ENCODE measurements around the gene PGC. TPM values are rescaled to one million over a fixed set of nuclear protein-coding genes. Genes with fewer than 3 reads are reported as not detected.

Gene PGC
- total and polyA plus RNA-seq, 4 donors = 19.2 to 1,394 (median 467) TPM

GRCh38 chr6:41702771-41703494 is 44.3 kb downstream of the PGC start:
- no peaks in the 10 kb centered on the region for H3K9me3 ChIP-seq (ENCODE audit: control insufficient read depth in 4 of 4, insufficient read depth in 3 of 4, low read length in 3 of 4)
- peaks cover 0 to 8% (median 0%) of the 10 kb centered on the region in 4 donors for H3K36me3 ChIP-seq (ENCODE audit: control insufficient read depth in 4 of 4, insufficient read depth in 4 of 4, low read length in 4 of 4)
- 91 to 92% methylated on average over 14 of the region's 14 CpGs for WGBS, 2 donors
- no peak overlapping the region for H3K4me3 ChIP-seq
- no peak overlapping the region for H3K9ac ChIP-seq (ENCODE audit: insufficient read depth in 1 of 2, low read length in 2 of 2)
- H3K27me3 ChIP-seq (ENCODE audit: control insufficient read depth in 3 of 3, insufficient read depth in 3 of 3, low read length in 2 of 3) = no peaks in the 10 kb centered on the region
- H3K27ac ChIP-seq (ENCODE audit: low read depth in 1 of 2, low read length in 1 of 2) = no peak overlapping the region
- ATAC-seq (ENCODE audit: insufficient read depth, low FRiP score) (no peak), DNase-seq (no peak)
- H3K4me1 ChIP-seq (ENCODE audit: control insufficient read depth in 5 of 5, insufficient read depth in 5 of 5, low read length in 5 of 5) = peaks cover 0 to 22% (median 10%) of the 10 kb centered on the region in 5 donors
- no peak for TF ChIP-seq CTCF (IDR thresholded peaks at IDR 0.05; ENCODE audit: control extremely low read depth, extremely low read depth)

GRCh38 chr6:41702089-41702745 is 45.0 kb downstream of the PGC start:
- ATAC-seq (ENCODE audit: insufficient read depth, low FRiP score) = no peak
- Histone ChIP-seq H3K4me3 (no peak overlapping the region), H3K36me3 (ENCODE audit: control insufficient read depth in 4 of 4, insufficient read depth in 4 of 4, low read length in 4 of 4) (peaks cover 0 to 8% (median 0%) of the 10 kb centered on the region in 4 donors), H3K27me3 (ENCODE audit: control insufficient read depth in 3 of 3, insufficient read depth in 3 of 3, low read length in 2 of 3) (no peaks in the 10 kb centered on the region), H3K9me3 (ENCODE audit: control insufficient read depth in 4 of 4, insufficient read depth in 3 of 4, low read length in 3 of 4) (no peaks in the 10 kb centered on the region), H3K4me1 (ENCODE audit: control insufficient read depth in 5 of 5, insufficient read depth in 5 of 5, low read length in 5 of 5) (peaks cover 0 to 22% (median 9%) of the 10 kb centered on the region in 5 donors), H3K27ac (ENCODE audit: low read depth in 1 of 2, low read length in 1 of 2) (no peak overlapping the region), H3K9ac (ENCODE audit: insufficient read depth in 1 of 2, low read length in 2 of 2) (no peak overlapping the region)
- WGBS, 2 donors = 96 to 97% methylated on average over 10 of the region's 10 CpGs
- no peak for DNase-seq
- no peak for TF ChIP-seq CTCF (IDR thresholded peaks at IDR 0.05; ENCODE audit: control extremely low read depth, extremely low read depth)

GRCh38 chr6:41700463-41701347 is 46.5 kb downstream of the PGC start:
- Histone ChIP-seq H3K27me3 (ENCODE audit: control insufficient read depth in 3 of 3, insufficient read depth in 3 of 3, low read length in 2 of 3) (no peaks in the 10 kb centered on the region), H3K9ac (ENCODE audit: insufficient read depth in 1 of 2, low read length in 2 of 2) (no peak overlapping the region), H3K36me3 (ENCODE audit: control insufficient read depth in 4 of 4, insufficient read depth in 4 of 4, low read length in 4 of 4) (peaks cover 0 to 9% (median 0%) of the 10 kb centered on the region in 4 donors), H3K9me3 (ENCODE audit: control insufficient read depth in 4 of 4, insufficient read depth in 3 of 4, low read length in 3 of 4) (no peaks in the 10 kb centered on the region), H3K4me3 (no peak overlapping the region), H3K4me1 (ENCODE audit: control insufficient read depth in 5 of 5, insufficient read depth in 5 of 5, low read length in 5 of 5) (peaks cover 0 to 12% (median 6%) of the 10 kb centered on the region in 5 donors), H3K27ac (ENCODE audit: low read depth in 1 of 2, low read length in 1 of 2) (no peak overlapping the region)
- ATAC-seq (ENCODE audit: insufficient read depth, low FRiP score) (no peak), DNase-seq (no peak)
- 86 to 93% methylated on average over 19 to 20 of the region's 20 CpGs for WGBS, 2 donors
- no peak for TF ChIP-seq CTCF (IDR thresholded peaks at IDR 0.05; ENCODE audit: control extremely low read depth, extremely low read depth)

Data from lung (tissue), 12 donors.